MM.1S (cell line): ENCODE data around the gene DVL2.
A peak's percentile ranks its signal among the peaks of the same experiment; 100 is the strongest.

Experiments used
- DNase-seq: peaks from one replicate; pipeline ENCODE4 v3.0.0-alpha.2; 2015
- H2AFZ ChIP-seq: fragments of 300-600 bp; sonication (generic); 2 replicates; pipeline ENCODE4 v1.6.0; 2016; ENCODE audit warnings: antibody characterized with exemption, low read length
- H3F3A ChIP-seq: fragments of 300-600 bp; sonication (generic); 2 replicates; pipeline ENCODE4 v1.6.1; 2016; ENCODE audit warnings: mild to moderate bottlenecking, antibody characterized with exemption, low read length, moderate library complexity, mixed read lengths; ENCODE audit not compliant: insufficient read depth
- H3K27ac ChIP-seq: fragments of 300-600 bp; sonication (generic); 2 replicates; pipeline ENCODE4 v1.5.1; 2016; ENCODE audit warnings: mild to moderate bottlenecking, low read length
- H3K27me3 ChIP-seq: fragments of 300-600 bp; sonication (generic); replicated peaks from 2 replicates; pipeline ENCODE4 v1.6.0; 2016; ENCODE audit warnings: low read length; ENCODE audit not compliant: insufficient read depth
- H3K36me3 ChIP-seq: fragments of 300-600 bp; sonication (generic); replicated peaks from 2 replicates; pipeline ENCODE4 v1.6.1; 2016; ENCODE audit warnings: mild to moderate bottlenecking, low read length, mixed read lengths; ENCODE audit not compliant: insufficient read depth
- H3K4me1 ChIP-seq: fragments of 300-600 bp; sonication (generic); 2 replicates; pipeline ENCODE4 v1.6.1; 2016; ENCODE audit warnings: low read length, mixed read lengths
- H3K4me2 ChIP-seq: fragments of 300-600 bp; sonication (generic); 2 replicates; pipeline ENCODE4 v1.6.0; 2016; ENCODE audit warnings: low read depth, low read length
- H3K4me3 ChIP-seq: fragments of 300-600 bp; sonication (generic); 2 replicates; pipeline ENCODE4 v1.5.1; 2016; ENCODE audit warnings: low read length, mixed read lengths
- H3K79me2 ChIP-seq: fragments of 300-600 bp; sonication (generic); 2 replicates; pipeline ENCODE4 v1.6.1; 2016; ENCODE audit warnings: mixed run types, low read length, mixed read lengths
- H3K9ac ChIP-seq: fragments of 300-600 bp; sonication (generic); 2 replicates; pipeline ENCODE4 v1.6.1; 2016; ENCODE audit warnings: low read length, mixed read lengths
- H3K9me2 ChIP-seq: fragments of 300-600 bp; sonication (generic); replicated peaks from 2 replicates; pipeline ENCODE4 v1.6.1; 2016; ENCODE audit warnings: mild to moderate bottlenecking, low read length, mixed read lengths; ENCODE audit not compliant: insufficient read depth
- H3K9me3 ChIP-seq: fragments of 300-600 bp; sonication (generic); replicated peaks from 2 replicates; pipeline ENCODE4 v1.6.1; 2016; ENCODE audit warnings: mild to moderate bottlenecking, low read length, mixed read lengths; ENCODE audit not compliant: insufficient read depth
- H4K20me1 ChIP-seq: fragments of 300-600 bp; sonication (generic); 2 replicates; pipeline ENCODE4 v1.6.1; 2016; ENCODE audit warnings: mild to moderate bottlenecking, low read length, moderate library complexity, mixed read lengths; ENCODE audit not compliant: insufficient read depth
- EZH2 ChIP-seq: fragments of 300-600 bp; sonication (generic); optimal IDR thresholded peaks from 2 replicates; pipeline ENCODE3; 2017; ENCODE audit warnings: low read depth, mild to moderate bottlenecking, antibody characterized with exemption, low read length, mixed read lengths
- EZH2phosphoT487 ChIP-seq: fragments of 300-600 bp; sonication (generic); IDR thresholded peaks from 2 replicates; pipeline ENCODE4 v1.6.1; 2018; ENCODE audit warnings: antibody characterized with exemption, low read length
- TF ChIP-seq, protein P1 (sequence below): fragments of 300-600 bp; sonication (generic); IDR thresholded peaks from 2 replicates; pipeline ENCODE4 v1.5.1; 2016; ENCODE audit warnings: antibody characterized with exemption, low read length, mixed read lengths

Gene DVL2

DNA sequence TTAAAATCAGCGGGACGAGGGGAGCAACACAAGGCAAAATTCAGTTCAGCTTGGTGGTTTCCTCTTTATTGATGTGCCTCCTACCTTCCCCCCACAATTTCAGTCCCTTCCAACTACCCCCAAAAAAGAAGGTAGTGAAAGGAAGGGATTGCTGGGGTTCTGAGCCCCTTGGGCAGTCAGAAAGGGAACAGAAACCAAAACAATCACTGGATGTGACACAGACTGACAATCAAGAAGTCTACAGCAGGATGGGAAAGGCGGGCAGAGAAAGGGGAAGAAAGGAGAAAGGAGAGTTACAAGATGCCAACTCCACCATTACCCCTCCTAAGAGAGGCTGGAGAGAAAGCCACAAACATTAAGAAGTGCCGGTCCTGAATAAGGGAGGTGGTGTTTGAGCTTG is 6.1 kb upstream of the DVL2 start:
- DNase-seq: no peak
- Histone ChIP-seq H3K4me1 (peaks cover 25% of the 10 kb centered on the region), H3K9me3 (no peaks in the 10 kb centered on the region), H3K4me2 (peak overlapping the region; percentile 87; the same call in 1 of the 2 replicates), H3K27me3 (no peaks in the 10 kb centered on the region), H4K20me1 (no peaks in the 10 kb centered on the region), H3K79me2 (peaks cover 56% of the 10 kb centered on the region), H2AFZ (no peak overlapping the region), H3K9me2 (no peaks in the 10 kb centered on the region), H3K9ac (no peak overlapping the region), H3K4me3 (no peak overlapping the region), H3K36me3 (no peaks in the 10 kb centered on the region), H3K27ac (no peak overlapping the region), H3F3A (peaks cover 53% of the 10 kb centered on the region)
- TF ChIP-seq, protein P1, sequence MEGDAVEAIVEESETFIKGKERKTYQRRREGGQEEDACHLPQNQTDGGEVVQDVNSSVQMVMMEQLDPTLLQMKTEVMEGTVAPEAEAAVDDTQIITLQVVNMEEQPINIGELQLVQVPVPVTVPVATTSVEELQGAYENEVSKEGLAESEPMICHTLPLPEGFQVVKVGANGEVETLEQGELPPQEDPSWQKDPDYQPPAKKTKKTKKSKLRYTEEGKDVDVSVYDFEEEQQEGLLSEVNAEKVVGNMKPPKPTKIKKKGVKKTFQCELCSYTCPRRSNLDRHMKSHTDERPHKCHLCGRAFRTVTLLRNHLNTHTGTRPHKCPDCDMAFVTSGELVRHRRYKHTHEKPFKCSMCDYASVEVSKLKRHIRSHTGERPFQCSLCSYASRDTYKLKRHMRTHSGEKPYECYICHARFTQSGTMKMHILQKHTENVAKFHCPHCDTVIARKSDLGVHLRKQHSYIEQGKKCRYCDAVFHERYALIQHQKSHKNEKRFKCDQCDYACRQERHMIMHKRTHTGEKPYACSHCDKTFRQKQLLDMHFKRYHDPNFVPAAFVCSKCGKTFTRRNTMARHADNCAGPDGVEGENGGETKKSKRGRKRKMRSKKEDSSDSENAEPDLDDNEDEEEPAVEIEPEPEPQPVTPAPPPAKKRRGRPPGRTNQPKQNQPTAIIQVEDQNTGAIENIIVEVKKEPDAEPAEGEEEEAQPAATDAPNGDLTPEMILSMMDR: no peak
- TF ChIP-seq EZH2phosphoT487 (no peak), EZH2 (no peak)

DNA sequence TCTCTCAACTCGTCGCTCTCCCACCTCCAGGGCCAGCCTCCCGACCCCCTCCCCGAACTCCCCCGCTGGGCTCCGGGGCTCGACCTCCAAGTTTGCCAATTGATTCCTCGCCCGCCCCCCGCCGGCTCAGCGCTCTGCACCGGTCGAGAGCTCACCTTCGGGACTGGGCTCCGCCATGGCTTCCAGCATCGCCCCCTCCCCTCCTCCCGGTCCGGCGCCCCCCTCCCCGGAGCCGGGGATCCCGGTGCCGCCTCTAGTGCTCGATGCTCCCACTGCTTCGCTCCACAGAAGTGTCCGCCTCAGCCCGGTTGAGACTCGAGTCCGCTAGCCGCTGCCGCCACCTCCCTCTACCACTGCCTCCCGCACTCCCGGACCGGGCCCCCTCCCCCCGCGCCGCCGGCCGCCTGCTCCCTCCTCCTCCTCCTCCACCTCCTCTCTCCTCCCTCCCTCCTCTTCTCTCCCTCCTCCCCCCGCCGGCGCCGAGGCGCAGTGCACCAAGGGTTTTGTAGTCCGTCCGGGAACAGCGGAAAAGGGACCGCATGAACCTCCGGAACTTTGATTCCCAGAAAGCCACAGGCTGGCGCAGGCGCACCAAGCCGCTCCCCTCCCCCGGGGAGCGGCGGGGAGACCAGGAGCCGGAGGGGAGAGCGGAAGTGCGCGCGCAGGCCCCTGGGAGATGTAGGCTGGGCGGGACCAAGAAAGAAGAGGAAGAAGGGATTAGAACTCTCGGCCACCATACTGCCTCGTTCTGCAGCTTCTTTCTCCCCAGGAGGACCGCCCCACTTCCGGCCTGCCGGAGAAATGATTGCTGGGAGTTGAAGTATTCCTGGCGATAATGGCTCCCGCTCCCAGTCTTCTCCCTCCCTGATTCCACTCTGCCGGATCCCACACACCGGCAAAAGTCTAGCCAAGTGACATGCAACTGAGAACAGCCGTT is 5.0 kb upstream of the DVL2 start, which contains the start of gene PHF23:
Gene PHF23, minus strand, starts transcription at position 367 of the 937 bp plus-strand sequence. Its CDS starts 178 bp downstream, at position 189.
- peak within 1 kb of the TSS; percentile 29 for H2AFZ ChIP-seq
- peaks cover 30% of the 10 kb centered on the region for H3K4me1 ChIP-seq

DNA sequence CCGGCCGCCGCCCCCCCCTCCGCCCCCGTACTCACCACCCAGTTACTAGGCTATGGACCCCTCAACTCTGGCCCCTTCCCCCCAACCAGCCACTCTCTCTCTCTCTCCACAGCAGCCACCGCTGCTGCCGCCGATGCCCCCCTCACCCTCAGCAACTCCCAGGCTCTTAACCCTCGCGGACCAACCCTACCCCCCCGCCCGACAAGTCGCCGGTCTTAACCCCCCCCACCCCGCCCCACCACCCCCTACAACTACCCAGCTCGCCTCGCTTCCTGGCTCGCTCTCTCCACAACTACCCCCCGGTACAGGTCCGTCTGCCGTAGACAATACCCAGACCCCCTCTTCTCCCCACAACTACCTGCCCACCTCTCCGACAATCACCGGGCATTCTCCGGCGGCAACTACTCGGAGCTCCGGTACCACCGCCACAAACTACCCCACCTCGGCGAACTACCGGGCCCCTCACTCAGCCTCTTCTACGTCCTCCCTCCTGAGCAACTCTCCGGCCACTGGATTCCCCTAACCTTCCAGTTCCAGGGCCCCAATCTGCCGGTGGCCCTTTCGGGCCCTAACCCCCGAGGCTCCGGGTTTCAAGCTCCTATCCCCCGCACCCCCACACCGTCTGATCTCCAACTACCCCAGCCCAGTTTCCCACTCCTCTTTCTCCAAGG is 4.2 kb upstream of the DVL2 start:
- Histone ChIP-seq H3F3A (peaks cover 53% of the 10 kb centered on the region), H2AFZ (peak overlapping the region; percentile 29), H3K27me3 (no peaks in the 10 kb centered on the region), H3K9ac (peak overlapping the region; percentile 89), H3K79me2 (peaks cover 72% of the 10 kb centered on the region), H3K27ac (peak overlapping the region; percentile 48; the same call in 1 of the 2 replicates), H3K4me2 (peak overlapping the region; percentile 55; the same call in 1 of the 2 replicates), H3K9me2 (no peaks in the 10 kb centered on the region), H3K36me3 (no peaks in the 10 kb centered on the region; the same call in 1 of the 2 replicates), H3K4me1 (peaks cover 30% of the 10 kb centered on the region), H4K20me1 (no peaks in the 10 kb centered on the region), H3K9me3 (no peaks in the 10 kb centered on the region), H3K4me3 (peak overlapping the region; percentile 91)
- TF ChIP-seq EZH2phosphoT487 (no peak), EZH2 (no peak)
- TF ChIP-seq, protein P1: no peak
- DNase-seq: peak; percentile 33

More for the DNA sequence above, 5.0 kb upstream of the DVL2 start, which contains the start of gene PHF23:
- Histone ChIP-seq H3F3A (peaks cover 57% of the 10 kb centered on the region), H3K36me3 (no peaks in the 10 kb centered on the region; the same call in 1 of the 2 replicates), H4K20me1 (no peaks in the 10 kb centered on the region), H3K9me3 (no peaks in the 10 kb centered on the region), H3K27ac (peak within 1 kb of the TSS; percentile 48; the same call in 1 of the 2 replicates), H3K27me3 (no peaks in the 10 kb centered on the region), H3K9ac (peak within 1 kb of the TSS; percentile 89), H3K4me3 (peak within 1 kb of the TSS; percentile 91), H3K9me2 (no peaks in the 10 kb centered on the region), H3K4me2 (peak within 1 kb of the TSS; percentile 87; the same call in 1 of the 2 replicates), H3K79me2 (peaks cover 65% of the 10 kb centered on the region)
- peak; percentile 99 for DNase-seq
- TF ChIP-seq, protein P1: no peak
- TF ChIP-seq EZH2phosphoT487: no peak
- TF ChIP-seq EZH2: no peak
